Thyroid gland (tissue), 4 donors: ENCODE data around the gene GAB3. TPM values are rescaled to one million over a fixed set of nuclear protein-coding genes. Genes with fewer than 3 reads are reported as not detected.
A peak's percentile ranks its signal among the peaks of the same experiment; 100 is the strongest.

Source experiments
- DNase-seq, 2 donors: peaks; one replicate each; pipeline ENCODE4 v3.0.0-alpha.2; 2019
- H3K27ac ChIP-seq, 3 donors: fragments of 200-600 bp; sonication (generic); 1 replicate in 2 of 3; 2 replicates in 1 of 3; pipeline ENCODE4 v1.5.1; 2016 to 2019; ENCODE audit warnings: mild to moderate bottlenecking in 1 of 3, moderate library complexity in 1 of 3
- H3K27me3 ChIP-seq: fragments of 200-600 bp; sonication (generic); one replicate; pipeline ENCODE4 v1.5.1; 2019
- H3K36me3 ChIP-seq, 2 donors: fragments of 200-600 bp; sonication (generic); one replicate each; pipeline ENCODE4 v1.5.1; 2016 to 2019
- H3K4me1 ChIP-seq, 2 donors: fragments of 200-600 bp; sonication (generic); one replicate each; pipeline ENCODE4 v1.5.1; 2017 to 2019
- H3K4me3 ChIP-seq, 3 donors: fragments of 200-600 bp; sonication (generic); replicated peaks in 1 of 3; 1 replicate in 2 of 3; 2 replicates in 1 of 3; pipeline ENCODE4 v1.5.1; 2016; ENCODE audit warnings: mild to moderate bottlenecking in 1 of 3
- H3K9me3 ChIP-seq: fragments of 200-600 bp; sonication (generic); one replicate; pipeline ENCODE4 v1.5.1; 2017
- CTCF ChIP-seq, 6 experiments: fragments of 200-600 bp in 3 of 6; fragments of 450-650 bp in 3 of 6; sonication (generic) in 3 of 6; IDR thresholded peaks; one replicate each; pipeline ENCODE4 v1.5.1; 2016 to 2019; ENCODE audit warnings: antibody characterized with exemption in 6 of 6, mild to moderate bottlenecking in 2 of 6, inconsistent platforms in 1 of 6, moderate library complexity in 1 of 6
- POLR2A ChIP-seq, 2 donors: fragments of 450-650 bp; IDR thresholded peaks; one replicate each; pipeline ENCODE4 v1.6.1; 2017; ENCODE audit warnings: antibody characterized with exemption in 2 of 2, mild to moderate bottlenecking in 2 of 2, moderate library complexity in 1 of 2
- WGBS, 2 donors: methylation state at CpG; one replicate each; pipeline ENCODE4 v1.1.5; 2017; 5-methylcytosine and 5-hydroxymethylcytosine counted together
- intact Hi-C: fragments of 100-400 bp; cut with DNase I; formaldehyde crosslinking; loops from one replicate; pipeline ENCODE4 v1.15.1; 2023
- total RNA-seq, 4 donors: library from RNA; depleted of rRNA; stranded (reverse); fragments of >200 nt; gene quantifications; one replicate each; pipeline ENCODE4 v1.2.3, GENCODE V29; 2016

GAB3 gene
- total RNA-seq, 4 donors from 2014 or later = 5.8 to 10.2 (median 8.1) TPM

DNA sequence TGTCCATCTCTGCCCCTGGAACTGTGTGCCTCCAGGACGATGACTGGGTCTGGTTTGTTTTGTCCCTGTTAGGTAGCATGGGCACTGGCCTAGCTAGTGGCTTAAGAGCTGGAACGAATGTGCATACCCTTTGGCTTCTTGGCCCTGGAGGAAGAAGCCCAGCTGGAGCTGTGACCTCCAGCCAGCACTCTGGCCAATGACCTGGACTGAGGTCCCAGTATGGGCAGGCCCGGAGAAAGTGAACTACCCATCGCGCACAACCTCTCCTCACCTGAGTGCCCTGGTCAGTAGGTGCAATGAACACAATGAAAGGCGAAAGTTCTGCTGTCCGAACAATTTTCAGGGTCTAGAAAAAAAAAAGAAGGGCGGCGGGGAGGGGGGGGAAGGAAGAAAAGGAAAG lies 30.1 kb upstream of the GAB3 start:
- TF ChIP-seq CTCF (IDR thresholded peaks at IDR 0.05) = no peak
- TF ChIP-seq POLR2A (IDR thresholded peaks at IDR 0.05) = no peak
- intact Hi-C loops = no loop called here
- Histone ChIP-seq H3K27me3 (no peaks in the 10 kb centered on the region), H3K27ac (no peak overlapping the region), H3K36me3 (peaks cover 0 to 4% of the 10 kb centered on the region in 2 donors), H3K4me1 (peaks cover 0 to 2% of the 10 kb centered on the region in 2 donors), H3K4me3 (no peak overlapping the region), H3K9me3 (no peaks in the 10 kb centered on the region)
- no peak for DNase-seq
- WGBS, 2 donors = 98 to 100% methylated on average over 6 to 7 of the region's 9 CpGs

GRCh38 chrX:154779261-154779660 lies 28.4 kb upstream of the GAB3 start:
- TF ChIP-seq CTCF (IDR thresholded peaks at IDR 0.05) = no peak
- no peak for TF ChIP-seq POLR2A (IDR thresholded peaks at IDR 0.05)
- H3K27me3 ChIP-seq = no peaks in the 10 kb centered on the region
- H3K27ac ChIP-seq = no peak overlapping the region
- intact Hi-C loops = no loop called here
- no peaks in the 10 kb centered on the region for H3K9me3 ChIP-seq
- WGBS, 2 donors = 94 to 100% methylated on average over 3 of the region's 4 CpGs
- peaks cover 0 to 6% of the 10 kb centered on the region in 2 donors for H3K36me3 ChIP-seq
- peaks cover 0 to 15% of the 10 kb centered on the region in 2 donors for H3K4me1 ChIP-seq
- H3K4me3 ChIP-seq = no peak overlapping the region
- DNase-seq = no peak

DNA sequence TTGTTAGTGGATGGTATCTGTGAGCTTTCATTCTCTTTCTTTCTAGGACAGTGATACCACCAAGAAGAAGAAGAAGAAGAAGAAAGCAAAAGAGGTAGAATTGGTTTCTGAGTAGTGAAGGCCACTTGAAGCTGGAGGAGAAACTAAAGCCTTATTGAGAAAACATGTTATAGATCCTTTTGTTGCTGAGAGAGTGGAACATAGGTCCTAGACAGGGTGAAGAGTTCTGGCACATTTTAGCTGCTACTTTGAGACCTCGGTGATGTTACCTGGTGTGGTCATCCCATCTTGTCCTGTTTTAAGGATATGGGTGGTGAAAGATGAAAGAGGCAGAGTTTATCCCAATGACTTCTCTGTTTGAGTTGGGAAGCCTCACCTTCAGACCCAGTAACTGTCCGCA lies 25.9 kb upstream of the GAB3 start:
- 96 to 97% methylated on average over 2 of the region's 2 CpGs for WGBS, 2 donors
- Histone ChIP-seq H3K27ac (no peak overlapping the region), H3K9me3 (no peaks in the 10 kb centered on the region), H3K4me1 (peaks cover 0 to 15% of the 10 kb centered on the region in 2 donors), H3K4me3 (no peak overlapping the region), H3K27me3 (no peaks in the 10 kb centered on the region), H3K36me3 (peaks cover 0 to 10% of the 10 kb centered on the region in 2 donors)
- intact Hi-C loops = no loop called here
- TF ChIP-seq CTCF (IDR thresholded peaks at IDR 0.05) (no peak), POLR2A (IDR thresholded peaks at IDR 0.05) (no peak)
- no peak for DNase-seq

- TF ChIP-seq CTCF (IDR thresholded peaks at IDR 0.05) = no peak
- peak in 1 of 2 donors; percentile 48 for TF ChIP-seq POLR2A (IDR thresholded peaks at IDR 0.05)
- WGBS, 2 donors = 74 to 87% methylated on average over 10 to 12 of the region's 15 CpGs
- Histone ChIP-seq H3K4me1 (peaks cover 0 to 15% of the 10 kb centered on the region in 2 donors), H3K4me3 (no peak overlapping the region), H3K27ac (peak overlapping the region; percentile 28 to 77 (median 49)), H3K9me3 (no peaks in the 10 kb centered on the region), H3K27me3 (no peaks in the 10 kb centered on the region), H3K36me3 (peaks cover 0 to 10% of the 10 kb centered on the region in 2 donors)
- intact Hi-C loops = no loop called here
- DNase-seq = peak; percentile 89 to 91
Observed at GRCh38 chrX:154775419-154776349, 24.8 kb upstream of the GAB3 start.

DNA sequence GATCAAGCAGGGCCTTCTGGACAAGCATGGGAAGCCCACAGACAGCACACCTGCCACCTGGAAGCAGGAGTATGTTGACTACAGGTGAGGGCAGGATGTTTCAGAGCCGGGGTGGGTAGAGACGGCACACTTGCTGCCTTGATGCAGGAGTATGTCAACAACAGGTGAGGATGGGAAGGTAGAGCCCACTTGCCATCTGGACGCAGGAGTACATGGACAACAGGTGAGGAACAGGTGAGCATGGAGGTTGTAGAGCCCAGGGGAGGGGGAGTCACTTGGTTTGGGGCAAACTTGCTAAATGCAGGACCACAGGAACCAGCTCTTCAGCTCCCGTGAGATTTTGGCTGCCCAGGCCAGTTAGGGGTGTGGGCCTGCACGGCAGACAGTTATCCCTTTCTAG lies 23.7 kb upstream of the GAB3 start:
- Histone ChIP-seq H3K36me3 (peaks cover 0 to 10% of the 10 kb centered on the region in 2 donors), H3K4me3 (no peak overlapping the region), H3K27ac (peak overlapping the region in 1 of 3 donors; percentile 36), H3K27me3 (no peaks in the 10 kb centered on the region), H3K9me3 (no peaks in the 10 kb centered on the region), H3K4me1 (peaks cover 0 to 15% of the 10 kb centered on the region in 2 donors)
- no peak for TF ChIP-seq CTCF (IDR thresholded peaks at IDR 0.05)
- 90 to 100% methylated on average over 2 to 5 of the region's 5 CpGs for WGBS, 2 donors
- intact Hi-C loops = no loop called here
- no peak for DNase-seq
